ENCODE data around the gene SEMA7A.
"Not testable (repeated sequence)": the region's sequence is repeated elsewhere in the genome, so short reads cannot be mapped to it uniquely, and the experiment has no call there.

Gene SEMA7A

DNA sequence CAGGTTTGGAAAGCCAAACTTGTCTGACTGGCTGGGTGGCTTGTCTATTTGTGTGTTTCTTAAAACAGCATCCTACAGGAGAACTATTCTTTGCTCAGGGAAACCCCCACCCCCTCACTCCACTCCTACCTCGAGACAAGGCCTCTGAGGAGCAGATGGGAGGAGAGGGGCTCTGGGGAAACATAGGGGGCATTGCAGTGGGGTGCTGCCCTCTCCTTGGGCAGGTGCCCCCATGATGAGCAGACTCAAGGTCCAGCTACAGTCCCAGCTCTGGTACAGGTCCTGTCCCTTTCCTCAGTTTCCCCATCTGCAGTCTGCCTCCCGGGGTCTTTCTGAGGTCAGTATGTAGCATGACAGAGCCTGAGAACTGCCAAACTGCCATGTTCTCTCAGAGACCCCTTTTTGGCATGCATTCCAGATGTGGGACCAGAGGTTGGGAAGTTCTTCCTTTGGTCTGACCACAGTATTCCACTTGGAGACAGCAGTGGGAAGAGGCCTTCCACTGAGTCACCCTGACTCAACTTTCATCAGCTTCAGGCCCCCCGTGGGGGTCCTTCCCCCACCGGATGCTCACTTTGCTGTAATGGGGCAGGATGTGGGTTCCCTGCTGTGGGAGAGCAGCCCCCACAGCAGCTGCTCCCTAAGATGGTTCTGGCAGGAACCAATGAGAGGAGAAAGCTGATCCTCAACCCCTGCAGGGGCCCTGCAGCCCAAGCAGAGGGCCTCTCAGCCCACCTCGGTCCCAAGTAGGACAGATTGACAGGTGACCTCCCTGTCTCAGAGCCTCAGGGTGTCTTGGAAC, 34.0 kb downstream of the SEMA7A start:
- peak in 1 of 4 experiments; percentile 36 for DNase-seq

DNA sequence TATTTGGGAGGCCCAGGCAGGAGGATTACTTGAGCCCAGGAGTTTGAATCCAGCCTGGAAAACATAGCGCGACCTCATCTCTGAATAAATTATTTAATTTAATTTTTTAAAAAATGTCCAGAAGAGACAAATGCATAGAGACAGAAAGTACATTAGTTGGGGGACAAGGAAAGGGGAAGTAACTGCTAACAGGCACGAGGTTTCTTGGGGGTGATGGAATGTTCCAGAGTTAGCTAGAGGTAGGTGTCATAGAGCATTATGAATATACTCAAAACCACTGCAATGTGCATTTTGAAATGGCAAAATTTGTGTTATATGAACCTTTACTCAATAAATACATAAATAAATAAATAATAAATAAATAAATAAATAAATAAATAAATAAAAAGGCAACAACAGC, 34.7 kb downstream of the SEMA7A start:
- DNase-seq = peak in 3 of 4 experiments; percentile 38 to 69 (median 54)

DNA sequence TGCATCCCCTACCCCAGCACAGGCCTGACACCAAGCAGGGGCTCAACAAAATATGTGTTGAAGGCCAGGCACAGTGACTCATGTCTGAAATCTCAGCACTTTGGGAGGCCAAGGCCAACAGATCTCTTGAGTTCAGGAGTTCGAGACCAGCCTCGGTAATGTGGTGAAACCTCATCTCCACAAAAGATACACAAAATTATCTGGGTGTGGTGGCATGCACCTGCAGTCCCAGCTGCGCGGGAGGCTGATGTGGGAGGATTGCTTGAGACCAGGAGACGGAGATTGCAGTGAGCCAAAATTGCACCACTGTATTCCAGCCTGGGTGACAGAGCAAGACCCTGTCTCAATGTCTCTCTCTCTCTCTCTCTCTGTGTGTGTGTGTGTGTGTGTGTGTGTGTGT, 35.6 kb downstream of the SEMA7A start:
- no peak for DNase-seq

DNA sequence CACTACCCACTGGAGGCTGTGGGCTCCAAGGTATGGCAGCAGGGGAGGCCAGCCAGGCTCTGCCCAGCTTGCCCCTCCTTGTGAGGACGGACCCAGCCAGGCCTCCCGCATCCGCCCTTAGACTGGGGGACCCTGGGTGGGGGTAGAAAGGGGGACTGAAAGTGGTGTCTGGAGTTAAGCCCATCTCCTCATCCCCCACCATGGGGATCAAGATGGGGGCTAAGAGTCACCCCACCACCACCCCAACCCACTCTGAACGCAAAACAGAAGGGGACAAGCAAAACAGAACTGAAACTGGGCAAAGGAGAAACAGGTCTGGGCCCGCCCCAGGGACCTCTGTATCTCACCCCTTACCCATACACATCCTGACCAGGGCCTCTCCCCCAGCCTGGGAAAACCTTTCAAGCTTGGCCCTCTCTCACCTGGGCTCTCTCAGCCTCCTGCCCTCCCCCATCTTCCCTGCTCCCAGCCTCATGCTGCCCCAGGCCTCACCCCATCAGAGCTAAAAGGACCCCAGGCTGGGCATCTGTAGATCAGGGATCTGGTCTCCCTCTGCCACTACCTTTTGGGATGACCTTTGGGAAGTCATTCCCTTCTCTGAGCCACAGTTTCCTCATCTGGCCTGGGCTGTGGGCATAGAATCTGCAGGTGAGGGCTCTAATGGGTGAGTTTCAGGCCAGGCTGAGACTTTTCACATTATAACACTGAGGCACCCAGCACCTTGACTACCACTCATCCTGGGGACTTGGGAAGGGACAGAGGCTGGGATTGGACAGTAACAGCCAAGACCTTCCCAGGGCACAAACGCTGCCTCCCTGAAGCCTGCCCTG, 36.3 kb downstream of the SEMA7A start:
- DNase-seq = peak in 2 of 4 experiments; percentile 37 to 41

DNA sequence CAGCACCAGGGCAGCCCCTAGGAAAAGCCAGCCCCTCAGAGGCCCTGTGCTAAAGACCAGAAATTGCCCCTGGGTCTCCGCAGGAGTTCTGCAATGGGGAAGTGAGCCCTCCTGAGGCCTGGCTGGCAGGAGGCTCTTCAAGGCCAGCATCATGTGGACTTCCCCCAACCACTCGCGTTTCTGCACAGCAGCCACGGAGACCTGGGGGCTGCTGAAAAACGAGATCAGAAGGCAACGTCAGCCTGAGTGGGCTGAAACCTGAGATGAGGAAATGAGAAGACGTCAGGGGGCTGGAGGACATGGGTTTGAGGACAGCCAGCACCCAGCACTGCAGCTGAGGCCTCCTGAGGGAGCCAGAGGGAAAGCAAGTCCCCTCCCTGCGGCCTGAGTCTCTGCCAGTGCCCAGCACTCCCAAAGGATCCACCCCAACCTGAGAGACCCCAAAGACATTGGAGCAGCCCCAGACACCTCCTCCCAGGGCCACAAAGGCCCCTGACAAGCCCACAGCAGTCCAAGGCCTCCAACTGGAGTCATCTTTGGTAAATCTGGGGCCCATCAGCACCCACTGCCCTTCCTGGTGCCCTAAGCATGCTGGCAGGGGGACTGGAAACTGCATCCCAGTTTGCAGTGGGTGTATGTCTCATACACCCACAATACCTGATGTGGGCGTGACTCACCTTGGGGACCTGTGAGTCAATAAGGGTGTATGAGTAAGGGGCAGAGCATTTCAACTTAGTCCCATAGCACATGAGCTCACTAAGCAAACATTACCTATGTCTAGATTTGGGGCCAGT, 37.1 kb downstream of the SEMA7A start:
- peak; percentile 74 to 91 (median 82) for DNase-seq

DNA sequence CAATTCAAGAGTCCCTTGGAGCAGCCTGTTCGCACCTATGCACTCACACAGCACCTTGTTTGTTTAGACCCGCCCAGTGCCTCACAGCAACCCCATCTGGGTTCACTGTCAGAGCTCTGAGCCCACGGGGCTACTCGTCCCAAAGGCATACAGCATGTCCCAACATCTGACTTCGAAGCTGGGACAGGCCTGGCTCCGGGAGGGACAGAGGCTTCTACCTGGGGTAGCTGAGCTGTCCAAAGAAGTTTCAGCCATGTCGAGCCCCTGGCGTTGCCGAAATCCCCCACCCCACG, 37.7 kb downstream of the SEMA7A start:
- no peak for DNase-seq

DNA sequence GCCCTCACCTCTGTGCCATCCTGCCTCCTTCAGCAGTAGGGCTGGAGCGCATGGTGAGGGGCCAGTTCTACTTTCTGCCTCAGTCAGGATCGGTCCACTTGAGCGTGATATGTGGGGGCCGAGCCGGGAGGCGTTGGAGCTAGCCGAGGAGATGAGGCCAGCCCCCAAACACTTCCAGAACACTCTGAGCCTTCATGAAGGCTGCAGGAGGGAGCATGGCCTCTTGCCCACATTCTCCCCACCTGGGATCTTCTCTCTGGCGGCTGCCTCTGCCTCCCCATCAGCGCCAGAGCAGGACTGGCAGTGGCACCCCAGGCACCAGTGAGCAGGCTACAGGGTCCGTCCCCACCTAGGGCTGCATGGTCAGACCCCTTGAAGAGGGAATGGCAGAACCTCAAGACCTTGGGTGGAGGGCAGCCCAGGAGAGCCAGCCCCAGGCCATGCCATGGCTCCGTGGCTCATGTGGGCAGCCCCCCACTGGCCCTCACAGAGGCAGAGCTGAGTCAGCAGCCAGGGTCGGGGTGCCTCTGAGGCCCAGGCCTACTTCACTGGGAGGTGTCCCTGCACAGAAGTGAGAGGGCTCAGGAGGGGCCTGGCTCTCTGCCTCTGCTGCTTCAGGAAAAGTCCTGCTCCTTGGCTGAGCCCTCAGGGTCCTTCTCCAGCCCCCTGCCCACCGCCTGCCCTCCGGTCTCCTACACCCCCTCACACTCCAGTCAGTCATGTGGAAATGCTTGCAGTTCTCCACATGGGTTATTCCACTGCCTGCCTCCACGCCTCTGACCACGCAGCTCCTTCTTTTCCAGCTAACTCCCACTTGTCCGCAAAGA, 38.2 kb downstream of the SEMA7A start:
- DNase-seq = no peak

DNA sequence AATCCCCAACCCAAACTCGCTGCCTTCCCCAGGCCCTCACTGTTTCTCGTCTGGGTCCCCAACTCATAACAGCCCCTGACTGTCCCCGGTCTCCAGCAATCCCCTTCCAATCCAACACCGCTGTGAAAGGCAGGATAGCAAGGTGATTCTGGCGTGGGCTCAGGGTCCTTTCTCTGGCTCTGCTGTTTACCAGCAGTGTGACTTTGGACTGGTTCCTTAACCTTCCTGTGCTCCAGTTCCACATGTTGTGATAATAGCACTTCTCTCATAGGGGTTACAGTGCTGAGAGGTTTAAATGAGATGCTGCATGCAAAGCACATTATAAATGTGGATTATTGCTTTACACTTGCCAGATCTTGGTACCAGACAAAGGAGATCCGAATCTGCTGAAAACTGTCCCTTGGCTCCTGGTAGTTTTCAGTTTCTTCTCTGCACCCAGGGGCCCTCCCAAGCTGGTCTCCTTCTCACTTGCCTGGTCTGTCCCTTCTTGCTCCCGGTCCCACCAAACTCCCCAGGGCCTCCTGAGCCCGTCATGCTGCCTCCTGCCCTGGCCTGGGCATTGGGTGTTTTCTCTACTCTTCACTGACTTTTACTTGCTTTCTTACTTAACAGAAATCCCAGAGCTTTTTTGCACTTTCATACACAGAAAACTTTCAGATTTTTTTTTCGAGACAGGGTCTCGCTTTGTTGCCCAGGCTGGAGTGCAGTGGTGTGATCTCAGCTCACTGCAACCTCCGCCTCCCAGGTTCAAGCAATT, 39.5 kb downstream of the SEMA7A start:
- DNase-seq = no peak

DNA sequence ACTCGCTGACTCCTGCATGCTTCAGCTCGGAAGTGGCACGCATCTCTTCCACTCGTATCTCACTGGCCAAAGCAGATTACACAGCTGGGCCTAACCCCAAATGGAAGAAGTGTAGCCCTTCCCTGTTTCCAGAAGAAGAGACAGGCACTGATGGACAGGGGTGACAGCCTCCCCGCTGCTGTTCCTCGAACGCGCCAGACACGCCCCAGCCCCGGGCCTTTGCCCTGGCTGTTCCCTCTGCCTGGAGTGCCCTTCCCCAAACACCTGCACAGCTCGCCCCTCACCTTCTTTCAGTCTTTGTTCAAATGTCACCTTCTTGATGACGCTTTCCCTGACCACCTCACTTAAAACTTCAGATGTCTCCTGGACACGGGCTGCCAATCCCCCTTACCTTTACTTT, 40.3 kb downstream of the SEMA7A start:
- no peak for DNase-seq

DNA sequence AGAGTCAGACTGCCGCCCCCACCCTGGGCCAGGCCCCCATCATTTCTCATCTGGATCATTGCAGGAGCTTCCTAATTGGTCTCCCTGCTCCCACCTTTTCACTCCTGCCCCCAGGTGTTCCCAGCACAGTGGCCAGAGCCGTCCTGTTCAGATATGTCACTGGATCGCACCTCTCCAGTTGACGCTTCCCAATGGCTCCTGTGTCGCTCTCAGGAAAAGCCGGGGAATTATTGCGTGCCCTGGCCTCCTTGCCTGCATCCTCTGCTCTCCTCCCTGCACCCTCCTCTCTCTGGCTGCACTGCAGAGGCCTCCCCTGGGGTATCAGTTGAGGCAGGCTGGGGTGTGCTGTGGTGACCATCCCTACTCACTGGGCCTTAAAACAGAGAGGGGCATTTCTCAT, 40.9 kb downstream of the SEMA7A start:
- no peak for DNase-seq

DNA sequence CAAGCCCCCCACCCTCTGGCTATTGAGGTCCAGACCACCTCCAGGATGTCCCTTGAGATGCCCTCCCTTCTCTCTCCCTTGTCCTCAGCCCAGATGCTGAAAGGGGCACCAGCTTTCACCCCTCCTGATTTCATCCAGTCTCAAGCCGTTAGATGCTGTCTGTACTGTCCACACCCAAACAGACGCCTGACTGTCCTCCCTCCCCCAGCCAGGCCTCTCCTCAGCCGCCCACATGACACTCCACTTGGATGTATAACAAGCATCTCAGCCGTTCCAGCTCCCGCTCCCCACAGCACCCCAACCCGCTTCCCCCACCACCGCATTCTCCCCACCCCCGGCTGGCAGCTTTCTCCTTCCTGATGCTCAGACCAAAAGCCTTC, 41.3 kb downstream of the SEMA7A start:
- no peak for DNase-seq

DNA sequence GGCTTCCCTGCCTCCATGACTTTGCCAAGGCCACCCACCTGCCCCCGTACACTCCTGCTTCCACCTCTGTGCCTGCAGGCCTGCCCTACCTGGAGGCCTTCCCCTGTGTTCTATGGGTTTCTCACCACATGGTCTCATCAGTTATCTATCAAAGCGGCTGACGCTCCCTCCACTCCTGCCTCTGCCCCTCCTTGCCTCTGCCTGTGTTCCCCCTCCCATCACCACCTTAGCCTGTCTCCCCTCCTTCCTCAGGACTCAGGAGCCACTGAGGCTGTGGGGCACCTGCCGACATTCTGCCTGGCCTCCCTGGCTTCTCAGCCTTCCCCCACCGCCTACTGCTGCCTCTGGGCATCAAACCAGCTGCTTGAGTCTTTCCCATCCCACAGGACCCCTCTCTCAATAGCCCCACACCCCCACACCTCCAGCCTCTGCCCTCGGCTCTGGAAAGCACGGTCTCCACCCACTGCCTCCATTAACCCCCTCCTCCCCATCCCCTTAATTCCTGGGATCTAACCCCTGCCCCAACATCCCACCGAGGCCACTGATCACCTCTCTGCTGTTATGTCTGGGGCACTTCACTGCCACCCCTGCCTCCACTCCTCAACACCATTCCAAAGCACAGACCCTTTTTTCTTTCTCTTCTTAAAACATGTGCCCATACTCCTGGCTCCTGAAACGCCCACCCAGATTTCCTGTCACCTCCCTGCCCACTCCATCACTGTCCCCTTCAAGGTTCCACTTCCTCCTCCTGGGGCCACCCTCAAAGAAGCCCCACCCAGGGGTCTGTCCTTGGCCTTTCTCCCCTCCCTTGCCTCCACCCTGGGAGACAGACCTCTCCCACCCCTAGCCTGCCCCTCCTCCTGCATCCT, 41.9 kb downstream of the SEMA7A start:
- DNase-seq = no peak

DNA sequence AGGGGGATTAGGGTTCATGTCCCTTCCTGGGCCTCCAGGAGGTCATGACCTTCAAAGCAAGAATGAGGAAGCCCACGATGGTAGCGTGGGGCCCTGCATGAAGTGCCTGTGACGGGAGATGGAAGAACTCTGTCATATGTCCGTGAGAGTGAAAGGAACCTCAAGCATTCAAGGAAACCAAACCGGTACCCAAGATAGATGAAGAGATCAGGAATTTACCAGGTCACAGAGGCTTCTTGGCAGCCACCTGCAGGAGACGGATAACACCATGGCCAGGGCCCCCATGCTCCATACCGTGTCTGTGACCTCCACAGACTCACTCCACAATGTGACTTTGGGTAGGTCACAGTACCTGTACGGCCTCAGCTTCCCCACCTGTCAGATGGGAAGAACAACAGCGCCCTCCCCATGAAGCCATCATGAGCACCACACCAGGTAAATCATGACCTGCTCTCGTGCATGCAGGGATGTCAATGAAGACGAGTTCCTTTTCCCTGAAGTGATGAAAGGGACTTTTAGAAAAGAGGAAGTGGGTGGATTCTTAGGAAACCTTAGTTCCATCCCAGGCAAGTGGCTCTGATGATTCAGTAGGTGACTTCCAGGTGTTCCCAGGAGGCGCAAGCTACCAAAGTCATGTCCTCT, 43.0 kb downstream of the SEMA7A start:
- peak; percentile 29 to 65 (median 51) for DNase-seq

DNA sequence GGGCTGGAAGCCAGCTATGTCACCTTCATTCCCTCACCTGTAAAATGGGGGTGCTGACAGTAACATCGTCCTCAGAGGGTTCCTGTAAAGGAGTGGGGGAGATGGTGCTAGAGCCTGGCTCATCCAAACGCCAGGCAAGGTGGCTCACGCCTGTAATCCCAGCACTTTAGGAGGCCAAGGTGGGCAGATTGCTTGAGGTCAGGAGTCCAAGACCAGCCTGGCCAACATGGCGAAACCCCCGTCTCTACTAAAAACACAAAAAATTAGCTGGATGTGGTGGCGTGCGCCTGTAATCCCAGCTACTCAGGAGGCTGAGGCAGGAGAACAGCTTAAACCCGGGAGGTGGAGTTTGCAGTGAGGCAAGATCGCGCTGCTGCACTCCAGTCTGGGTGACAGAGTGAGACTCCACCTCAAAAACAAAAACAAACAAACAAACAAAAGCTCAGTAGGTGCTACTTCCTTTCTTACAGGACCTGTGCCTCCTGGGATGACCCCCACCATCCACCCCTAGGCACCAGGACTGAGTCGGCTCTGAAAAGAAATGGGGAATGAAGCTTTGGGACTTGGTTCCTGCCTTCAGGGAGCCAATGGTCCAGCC, 43.6 kb downstream of the SEMA7A start:
- not testable (repeated sequence) for DNase-seq

DNA sequence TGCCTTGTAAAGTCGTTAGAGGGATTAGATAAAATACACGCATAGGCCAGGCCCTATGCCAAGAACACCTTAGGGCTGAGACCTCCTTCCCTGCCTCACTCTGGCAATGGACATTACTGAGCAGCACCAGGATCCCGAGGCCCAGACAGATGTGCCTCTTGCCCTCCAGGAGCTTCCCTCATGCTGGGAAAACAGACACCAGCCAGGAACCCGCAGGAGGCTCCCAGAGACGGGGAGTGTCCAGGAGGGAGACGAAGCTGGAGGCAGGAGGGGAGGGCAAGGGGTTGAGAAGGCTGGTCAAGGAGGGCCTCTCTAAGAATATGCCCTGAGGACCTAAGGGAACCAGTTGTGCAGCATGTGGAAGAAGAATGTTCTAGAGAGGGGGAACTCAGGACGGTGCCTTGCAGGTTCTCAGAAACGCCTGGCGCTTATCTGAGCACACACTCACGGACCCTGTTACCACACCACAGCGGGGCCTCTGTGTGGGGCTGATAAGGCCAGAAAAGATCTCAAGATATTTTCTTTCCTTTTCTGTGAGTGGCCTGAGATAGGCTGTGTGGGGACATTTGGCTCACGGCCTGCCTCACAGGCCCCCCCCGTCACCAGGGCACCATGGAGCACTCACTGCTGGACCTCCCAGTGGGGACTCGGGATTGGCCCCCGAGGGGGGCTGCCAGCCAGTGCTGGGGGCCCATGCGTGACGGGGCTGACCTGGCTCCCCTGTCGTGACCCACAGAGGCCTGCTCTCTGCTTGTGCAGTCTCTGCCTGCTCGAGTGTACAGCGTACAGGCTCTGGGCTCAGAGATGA, 44.3 kb downstream of the SEMA7A start:
- DNase-seq = no peak

DNA sequence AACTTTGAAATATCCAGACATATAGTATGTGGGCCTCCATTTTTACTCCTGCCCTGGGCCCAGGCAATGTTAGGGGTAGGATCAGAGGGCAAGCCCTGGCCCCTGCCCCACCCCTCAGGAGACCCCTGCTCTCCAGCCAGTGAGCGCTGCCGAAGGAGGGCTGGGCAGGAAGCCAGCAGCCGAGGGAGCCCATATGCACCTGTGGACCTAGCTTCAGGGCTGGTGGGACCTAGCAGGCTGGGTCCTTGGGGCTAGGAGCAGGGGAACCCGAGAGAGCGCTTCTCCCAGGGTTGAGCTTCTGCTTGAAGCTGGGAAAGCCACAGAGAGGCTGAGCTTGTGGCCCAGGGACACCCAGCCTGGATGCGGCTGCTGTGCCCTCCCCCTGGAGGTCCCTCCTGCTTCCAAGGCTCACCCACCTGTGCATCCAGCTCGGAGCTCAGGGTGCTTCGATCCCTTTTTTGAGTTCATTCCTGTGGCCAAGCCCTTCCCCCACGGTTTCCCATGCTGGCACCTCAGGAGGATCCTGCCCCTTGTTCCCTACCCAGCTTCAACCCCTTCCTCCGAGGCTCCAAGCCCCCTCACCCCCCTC, 45.3 kb downstream of the SEMA7A start:
- no peak for DNase-seq

DNA sequence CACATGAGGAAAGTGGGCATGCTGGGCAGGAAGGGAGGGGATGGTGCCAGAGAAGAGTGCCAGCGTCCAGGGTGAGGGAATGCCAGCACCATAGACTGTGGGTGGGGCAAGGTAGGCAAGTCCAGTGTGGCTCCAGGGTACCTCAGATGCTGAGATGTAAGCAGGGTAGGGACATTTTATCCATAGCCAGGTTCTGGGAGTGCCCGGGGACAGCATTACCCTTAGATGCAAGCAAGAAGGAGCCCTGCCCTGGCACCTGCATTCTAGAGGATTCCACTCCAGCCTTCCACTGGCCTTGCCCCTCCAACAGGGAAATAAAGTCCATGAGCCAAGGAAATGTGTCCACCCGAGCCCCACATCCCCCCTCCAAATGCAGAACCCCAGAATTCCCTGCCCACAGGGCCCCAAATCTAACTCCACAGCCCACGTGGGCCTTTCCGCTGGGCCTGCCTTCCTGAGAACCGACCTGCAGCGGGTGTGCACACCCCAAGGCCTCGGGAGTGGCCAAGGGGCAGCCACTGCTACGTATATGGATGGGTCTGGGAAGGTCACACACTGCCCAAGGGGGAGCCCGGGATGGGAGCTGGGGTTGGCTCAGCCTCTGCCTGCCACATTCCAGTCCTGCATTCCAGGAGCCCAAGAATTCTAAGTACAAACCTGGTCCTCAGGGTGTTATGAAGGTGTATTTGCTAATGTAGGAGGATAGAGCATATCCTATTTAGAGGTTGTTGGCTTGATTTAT, 46.0 kb downstream of the SEMA7A start:
- no peak for DNase-seq

DNA sequence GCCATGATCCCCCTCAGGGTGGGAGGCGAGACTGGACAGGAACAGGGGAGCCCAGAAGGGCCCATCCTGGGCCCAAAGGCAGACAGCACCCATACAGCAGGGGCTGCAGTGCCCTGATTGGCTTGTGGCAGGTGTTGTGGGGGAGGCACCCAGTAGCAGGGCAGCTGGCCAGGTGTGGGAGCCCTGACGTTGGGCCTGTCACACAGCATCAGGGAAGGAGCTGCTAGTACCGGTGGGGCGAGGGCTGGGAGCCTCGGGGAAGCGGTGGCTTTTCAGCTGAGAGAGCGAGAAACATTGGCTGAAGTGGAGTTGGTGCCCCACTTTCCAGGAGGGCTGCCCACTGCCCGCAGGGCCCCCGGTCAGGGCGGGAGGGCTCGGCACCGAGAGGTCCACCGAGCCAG, 46.6 kb downstream of the SEMA7A start:
- no peak for DNase-seq
